K562 (cell line): Measurements from ENCODE around the gene LENEP. TPM values are rescaled to one million over a fixed set of nuclear protein-coding genes. Genes with fewer than 3 reads are reported as not detected.

Source experiments
- ATF1 ChIP-seq, 2 experiments: fragments of 450-650 bp in 1 of 2; IDR thresholded peaks; 2 replicates each; pipeline ENCODE4 v1.6.1; 2016; ENCODE audit warnings: missing compliant biosample characterization in 1 of 2, missing genetic modification characterization in 1 of 2
- ATF4 ChIP-seq: fragments of 450-650 bp; formaldehyde crosslinking; IDR thresholded peaks from 2 replicates; pipeline ENCODE4 v1.4.0; 2022; ENCODE audit warnings: mild to moderate bottlenecking, moderate library complexity
- CLOCK ChIP-seq: fragments of 250-450 bp; sonication (Bioruptor Pico); IDR thresholded peaks from 2 replicates; pipeline ENCODE4 v1.4.0; 2020; ENCODE audit warnings: mild to moderate bottlenecking, moderate library complexity, borderline replicate concordance
- ELF2 ChIP-seq: fragments of 250-450 bp; sonication (Bioruptor Pico); IDR thresholded peaks from 2 replicates; pipeline ENCODE4 v1.5.0; 2021; ENCODE audit warnings: mild to moderate bottlenecking
- EZH2 ChIP-seq: IDR thresholded peaks from 2 replicates; pipeline ENCODE4 v1.6.1; 2012; ENCODE audit warnings: low read depth, mild to moderate bottlenecking, inconsistent platforms, low read length, borderline replicate concordance
- FOXP1 ChIP-seq: sonication (generic); formaldehyde crosslinking; IDR thresholded peaks from 2 replicates; pipeline ENCODE4 v1.8.0; 2022; ENCODE audit warnings: mild to moderate bottlenecking, missing genetic modification reagents
- HDAC1 ChIP-seq, 2 experiments: fragments of 450-650 bp; IDR thresholded peaks; 2 replicates each; pipeline ENCODE4 v1.6.1; 2016 to 2017; ENCODE audit warnings: inconsistent platforms in 1 of 2, mild to moderate bottlenecking in 1 of 2, moderate library complexity in 1 of 2
- KAT2B ChIP-seq: IDR thresholded peaks from one replicate; pipeline ENCODE4 v1.6.1; 2012; ENCODE audit warnings: low read depth, mild to moderate bottlenecking, control low read depth, inconsistent platforms, low read length, moderate library complexity
- RBM17 ChIP-seq: fragments of 200-400 bp; formaldehyde crosslinking; IDR thresholded peaks from 2 replicates; pipeline ENCODE4 v1.6.1; 2017; ENCODE audit warnings: low read depth, mild to moderate bottlenecking, low read length, borderline replicate concordance
- SMAD4 ChIP-seq: fragments of 250-450 bp; sonication (Bioruptor Pico); conservative IDR thresholded peaks from 2 replicates; pipeline ENCODE4 v1.8.0; 2021; ENCODE audit warnings: inconsistent platforms, mild to moderate bottlenecking, moderate library complexity
- THAP7 ChIP-seq: fragments of 250-450 bp; sonication (Bioruptor Pico); IDR thresholded peaks from 2 replicates; pipeline ENCODE4 v1.5.0; 2021
- ZNF395 ChIP-seq: fragments of 200-800 bp; sonication (Bioruptor generic); IDR thresholded peaks from 2 replicates; pipeline ENCODE4 v1.6.1; 2017; ENCODE audit warnings: missing genetic modification characterization, missing compliant biosample characterization
- polyA plus RNA-seq, 8 experiments: library from polyadenylated mRNA; depleted of rRNA in 4 of 8; stranded (reverse) in 5 of 8; unstranded in 3 of 8; fragments of >200 nt; fragmentation: Nextera tagmentation in 2 of 8; fragmentation: Illumina TruSeq in 1 of 8; extraction: Ambion mirVana in 2 of 8; extraction: Trizol in 1 of 8; gene quantifications; 2 replicates each; pipeline versions ENCODE4 v1.2.1 to v1.2.3, GENCODE V29; 2011 to 2014; ENCODE audit warnings: inconsistent platforms in 1 of 8, missing spikeins in 1 of 8
- total RNA-seq, 7 experiments: library from RNA; depleted of rRNA in 6 of 7; stranded (reverse); fragments of >200 nt in 6 of 7; fragmentation: Illumina TruSeq in 2 of 7; extraction: Trizol in 2 of 7; gene quantifications; 2 replicates each; pipeline versions ENCODE4 v1.2.1 to v1.2.3, GENCODE V29; 2011 to 2021; ENCODE audit warnings: low replicate concordance in 1 of 7
- TF ChIP-seq, protein P1 (sequence below), 2 experiments: fragments of 450-650 bp; IDR thresholded peaks; 2 replicates each; pipeline ENCODE4 v1.6.1; 2016

LENEP gene
- total and polyA plus RNA-seq, 9 of the 15 experiments (the other 6 are each of a cell fraction or from before 2014, with no cell fraction given): 0.23 to 0.87 (median 0.67) TPM; not detected in 5

GRCh38 chr1:155004352-155005075 lies 11.1 kb downstream of the LENEP start (continued):
- TF ChIP-seq, protein P1, sequence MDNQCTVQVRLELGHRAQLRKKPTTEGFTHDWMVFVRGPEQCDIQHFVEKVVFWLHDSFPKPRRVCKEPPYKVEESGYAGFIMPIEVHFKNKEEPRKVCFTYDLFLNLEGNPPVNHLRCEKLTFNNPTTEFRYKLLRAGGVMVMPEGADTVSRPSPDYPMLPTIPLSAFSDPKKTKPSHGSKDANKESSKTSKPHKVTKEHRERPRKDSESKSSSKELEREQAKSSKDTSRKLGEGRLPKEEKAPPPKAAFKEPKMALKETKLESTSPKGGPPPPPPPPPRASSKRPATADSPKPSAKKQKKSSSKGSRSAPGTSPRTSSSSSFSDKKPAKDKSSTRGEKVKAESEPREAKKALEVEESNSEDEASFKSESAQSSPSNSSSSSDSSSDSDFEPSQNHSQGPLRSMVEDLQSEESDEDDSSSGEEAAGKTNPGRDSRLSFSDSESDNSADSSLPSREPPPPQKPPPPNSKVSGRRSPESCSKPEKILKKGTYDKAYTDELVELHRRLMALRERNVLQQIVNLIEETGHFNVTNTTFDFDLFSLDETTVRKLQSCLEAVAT (IDR thresholded peaks at IDR 0.05): no peak
- TF ChIP-seq THAP7 (peak; percentile 59; the same call in 1 of the 2 replicates), EZH2 (no peak), ATF1 (CRISPR knock-in tag; IDR thresholded peaks at IDR 0.05) (no peak), ATF1 (tag; IDR thresholded peaks at IDR 0.05) (no peak), CLOCK (CRISPR knock-in tag) (no peak), ZNF395 (CRISPR knock-in tag) (0 out of 2 replicates have a peak, but pooled peaks have one; percentile 10), SMAD4 (CRISPR knock-in tag) (peak; percentile 64; the same call in 1 of the 2 replicates), KAT2B (no peak), RBM17 (no peak), HDAC1 (IDR thresholded peaks at IDR 0.05) (peak in 1 of 2 experiments; percentile 47; a peak in 1 of 4 replicates), ATF4 (peak; percentile 55), ELF2 (CRISPR knock-in tag) (no peak), FOXP1 (CRISPR knock-in tag) (no peak)
